GM18909 (cell line): ENCODE results near the gene EPB41L1.

ENCODE experiments used
- ATAC-seq: cut with Tn5 transposase; IDR thresholded peaks from one replicate; pipeline ENCODE4 v1.9.1; 2021; ENCODE audit warnings: mild to moderate bottlenecking; ENCODE audit not compliant: unreplicated experiment, poor library complexity

EPB41L1 gene

DNA sequence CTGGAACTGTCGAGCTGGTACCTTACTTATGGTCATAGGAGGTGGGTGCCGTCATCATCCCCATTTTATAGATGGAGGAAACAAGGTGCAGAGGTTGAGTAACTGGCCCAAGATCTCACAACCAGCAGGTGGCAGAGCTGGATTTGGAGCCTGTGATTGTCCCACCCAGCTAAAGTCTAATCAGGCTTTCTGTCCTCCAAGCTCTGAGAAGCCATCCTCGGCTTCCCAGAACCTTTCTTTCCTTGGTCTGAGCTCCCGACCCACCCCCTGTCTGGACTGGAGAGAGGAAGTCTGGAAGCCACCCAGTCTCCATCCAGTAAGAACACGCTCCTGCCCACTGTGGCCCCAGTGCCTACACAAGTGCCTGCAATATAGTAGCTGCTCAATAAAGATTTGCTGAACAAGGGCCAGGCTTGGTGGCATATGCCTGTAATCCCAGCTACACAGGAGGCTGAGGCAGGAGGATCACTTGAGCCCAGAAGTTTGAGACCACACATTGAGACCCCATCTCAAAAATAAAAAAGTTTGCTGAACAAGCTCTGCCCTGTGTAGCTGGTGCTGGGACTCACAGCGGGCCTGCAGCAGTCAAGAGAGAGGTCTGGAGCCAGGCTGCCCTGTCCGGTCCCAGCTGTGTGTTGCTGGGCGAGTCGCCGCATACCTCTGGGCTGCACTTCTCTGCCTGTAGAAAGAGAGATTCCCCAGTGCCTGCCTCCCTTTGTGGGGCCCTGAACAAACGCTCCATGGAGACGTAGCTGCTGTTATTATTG is 119.1 kb downstream of the EPB41L1 start:
- no peak for ATAC-seq

DNA sequence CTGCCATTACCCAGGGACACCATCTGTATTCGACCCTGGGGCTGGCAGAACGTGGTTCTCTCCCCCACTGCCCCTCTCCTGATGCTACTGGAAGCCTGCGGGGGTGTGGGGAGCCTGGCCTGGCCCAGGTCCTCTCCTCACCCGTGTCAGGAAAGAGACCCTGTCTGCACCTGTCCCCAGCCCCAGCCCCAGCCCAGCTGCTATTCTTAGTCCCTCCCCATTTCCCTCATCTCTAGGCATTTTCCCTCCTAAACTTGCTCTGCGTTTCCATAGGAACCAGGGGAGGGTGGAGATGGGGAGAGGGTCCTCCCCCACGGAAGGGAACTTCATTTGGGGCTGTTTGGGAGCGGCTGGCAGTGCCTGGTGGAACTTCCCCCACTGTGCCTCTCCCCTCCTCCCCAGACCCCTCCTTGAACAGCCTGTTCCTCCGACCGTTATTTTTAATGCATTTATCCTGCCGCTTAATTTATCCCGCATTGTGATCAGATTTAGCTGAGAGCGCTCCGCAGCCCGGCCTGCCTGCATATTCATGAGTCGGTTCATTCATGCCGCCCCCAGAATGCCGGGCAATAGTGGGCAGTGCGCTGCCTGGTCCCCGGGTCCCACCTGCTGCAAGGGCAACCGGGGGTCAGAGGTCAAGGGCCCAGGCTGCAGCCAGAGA is 119.8 kb downstream of the EPB41L1 start:
- no peak for ATAC-seq

DNA sequence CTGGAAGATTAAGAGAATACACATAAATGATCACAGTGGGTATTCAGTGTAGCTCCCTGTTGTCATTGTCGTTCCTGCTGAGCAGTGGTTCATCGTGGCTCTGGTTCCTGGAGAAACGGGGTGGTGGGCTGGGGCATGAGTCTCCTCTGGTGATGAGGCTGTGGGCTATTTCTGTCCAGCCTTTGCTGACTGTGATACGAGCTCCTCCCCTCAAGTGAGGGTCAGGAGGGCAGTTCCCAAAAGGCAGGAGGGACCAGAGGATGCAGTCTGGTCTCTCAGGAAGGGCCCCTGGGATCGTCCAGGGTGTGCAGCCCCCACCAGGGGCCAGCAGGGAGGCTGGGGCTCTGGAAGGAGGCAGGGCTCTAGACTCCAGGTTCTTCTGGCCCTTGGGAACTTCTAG is 120.5 kb downstream of the EPB41L1 start:
- ATAC-seq = no peak

DNA sequence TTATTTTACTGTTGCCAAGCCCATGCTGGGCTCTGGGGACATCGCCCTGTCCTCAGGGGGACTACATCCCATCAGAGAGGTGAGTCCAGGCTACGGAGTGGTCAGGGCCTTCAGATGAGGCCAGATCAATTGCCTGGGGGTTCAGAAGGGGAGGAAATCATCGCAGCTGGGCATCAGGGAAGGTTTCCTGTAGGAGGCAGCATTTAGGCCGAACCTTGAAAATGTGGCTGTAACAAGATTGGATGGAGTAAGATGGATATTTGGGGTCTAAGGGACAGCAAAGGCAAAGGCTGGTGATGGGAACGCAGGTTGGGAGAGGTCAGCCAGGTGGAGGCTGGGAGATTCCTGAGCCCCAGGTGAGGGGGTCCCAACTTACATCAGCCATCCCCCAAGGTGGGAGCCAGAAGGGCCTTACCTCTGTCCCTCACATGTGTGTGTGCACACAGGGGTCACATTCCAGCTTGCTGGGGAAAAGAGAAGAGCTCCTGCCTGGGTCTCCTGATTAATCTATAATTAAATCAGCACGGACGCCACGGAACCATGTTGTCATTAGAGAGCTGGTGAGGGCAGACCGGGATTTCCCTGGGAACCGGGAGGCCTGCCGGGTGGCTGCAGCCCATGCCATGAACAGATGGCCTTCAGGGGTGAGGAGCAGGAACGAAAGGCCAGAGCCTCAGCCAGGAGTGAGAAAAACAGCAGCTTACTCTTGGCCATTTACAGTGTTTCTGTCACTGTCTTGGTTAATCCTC is 121.1 kb downstream of the EPB41L1 start:
- ATAC-seq = no peak

DNA sequence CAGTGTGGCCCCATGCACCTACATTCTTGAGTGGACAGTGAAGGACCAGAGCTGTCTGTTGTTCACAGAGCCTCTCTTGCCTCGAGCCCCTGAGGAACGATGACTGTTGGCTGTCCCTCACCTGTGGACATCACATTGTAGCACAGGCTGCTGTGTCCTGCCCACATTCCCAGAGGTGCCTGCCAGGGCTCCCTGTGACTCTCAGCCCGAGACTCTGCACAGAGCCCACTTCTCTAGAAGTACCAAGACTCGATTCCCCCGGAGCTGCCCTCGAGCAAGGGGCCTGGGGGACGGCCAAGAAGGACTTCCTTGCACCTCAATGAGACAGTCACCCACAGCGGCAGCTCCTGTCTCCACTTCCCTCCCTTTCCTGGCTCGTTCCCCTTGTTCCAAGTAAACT is 123.0 kb downstream of the EPB41L1 start:
- no peak for ATAC-seq

DNA sequence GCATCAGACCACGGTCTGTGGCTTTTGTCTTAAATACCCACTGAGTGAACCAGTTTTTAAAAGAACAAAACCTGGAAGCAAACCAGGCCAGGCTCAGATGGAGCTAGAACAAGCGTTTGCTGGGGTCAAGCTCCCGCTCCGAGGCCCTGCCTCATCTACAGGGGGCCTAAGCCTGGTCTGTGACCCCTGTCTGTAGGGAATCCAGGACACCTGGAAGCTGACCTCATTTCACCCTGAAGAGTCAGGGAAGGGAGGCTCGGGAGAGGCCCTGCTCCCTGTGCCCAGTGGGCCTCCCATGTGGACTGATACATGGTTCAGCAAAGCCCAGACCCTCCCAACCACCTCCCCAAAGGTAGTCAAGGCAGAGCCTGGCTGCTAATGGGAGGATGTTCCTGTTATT is 124.8 kb downstream of the EPB41L1 start:
- no peak for ATAC-seq

DNA sequence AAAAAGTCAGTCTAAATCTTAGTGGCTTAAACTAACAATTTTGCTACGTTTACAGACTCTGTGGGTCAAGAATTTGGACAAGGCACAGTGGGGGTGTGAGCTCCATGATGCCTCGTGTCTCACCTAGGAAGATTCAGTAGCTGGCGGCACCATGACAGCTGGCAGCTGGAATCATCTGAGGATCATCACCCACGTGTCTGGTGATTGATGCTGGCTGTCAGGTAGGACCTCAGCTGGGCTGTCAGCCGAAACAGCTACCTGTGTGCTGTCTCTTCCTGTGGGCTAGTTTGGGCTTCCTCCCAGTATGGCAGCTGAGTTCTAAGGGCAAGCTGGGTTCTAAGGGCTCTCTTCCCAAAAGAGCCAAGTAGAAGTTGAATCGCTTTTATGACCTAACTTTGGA is 125.2 kb downstream of the EPB41L1 start:
- no peak for ATAC-seq

DNA sequence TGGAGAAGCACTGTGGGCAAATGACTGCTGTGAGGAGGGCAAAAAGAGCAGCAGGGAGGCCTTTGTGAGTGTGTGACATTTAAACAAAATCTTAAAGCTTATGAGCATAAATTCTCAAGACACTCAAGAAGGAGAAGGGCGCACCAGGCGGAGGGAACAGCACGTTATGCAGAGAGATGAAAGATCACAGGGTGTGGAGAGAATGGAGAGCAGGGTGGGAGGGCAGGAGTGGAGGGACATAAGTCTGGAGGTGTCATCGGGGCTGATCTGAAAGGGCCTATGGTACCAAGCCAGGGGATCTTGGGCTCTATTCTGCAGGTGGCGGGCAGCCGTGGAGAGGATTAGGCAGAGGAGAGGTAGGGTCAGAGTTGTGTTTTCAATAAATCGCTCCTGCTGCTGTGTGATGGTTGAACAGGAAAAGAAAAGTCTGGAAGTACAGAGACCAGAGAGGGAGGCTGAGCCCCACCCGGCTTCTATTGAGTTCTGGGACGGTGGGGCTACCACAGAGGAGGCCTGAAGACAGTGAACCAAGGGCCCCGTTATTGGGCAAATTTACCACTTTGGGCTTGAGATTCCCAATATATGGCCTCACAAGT is 127.3 kb downstream of the EPB41L1 start:
- ATAC-seq = no peak
